Naive B cell (primary cell): Measurements from ENCODE around the gene CHST11. TPM values are rescaled to one million over a fixed set of nuclear protein-coding genes. Genes with fewer than 3 reads are reported as not detected.

Experiments used
- ATAC-seq, 2 donors: fragments of 150-1000 bp; cut with Tn5 transposase; 2 replicates each; pipeline ENCODE4 v1.10.0; 2021; ENCODE audit warnings: low read depth in 2 of 2, mild to moderate bottlenecking in 2 of 2, moderate library complexity in 2 of 2
- DNase-seq: peaks from one replicate; pipeline ENCODE4 v3.0.0; 2022
- H3K27ac Mint-ChIP-seq, 6 donors: one replicate each; pipeline ENCODE4 v1.8.0; 2020 to 2022; ENCODE audit warnings: mild to moderate bottlenecking in 6 of 6, mixed read lengths in 6 of 6, moderate library complexity in 5 of 6, inconsistent platforms in 2 of 6
- H3K27me3 Mint-ChIP-seq, 3 donors: one replicate each; pipeline ENCODE4 v1.8.0; 2021 to 2022; ENCODE audit warnings: mixed read lengths in 3 of 3, mild to moderate bottlenecking in 1 of 3
- H3K36me3 Mint-ChIP-seq, 2 donors: one replicate each; pipeline ENCODE4 v1.8.0; 2020 to 2022; ENCODE audit warnings: mixed read lengths in 2 of 2, inconsistent platforms in 1 of 2, mild to moderate bottlenecking in 1 of 2
- H3K4me1 Mint-ChIP-seq, 3 donors: one replicate each; pipeline ENCODE4 v1.8.0; 2020 to 2022; ENCODE audit warnings: mixed read lengths in 3 of 3, inconsistent platforms in 1 of 3, mild to moderate bottlenecking in 1 of 3, moderate library complexity in 1 of 3
- H3K4me3 Mint-ChIP-seq, 8 donors: one replicate each; pipeline ENCODE4 v1.8.0; 2020 to 2022; ENCODE audit warnings: mild to moderate bottlenecking in 8 of 8, mixed read lengths in 8 of 8, moderate library complexity in 8 of 8, inconsistent platforms in 2 of 8
- H3K9me3 Mint-ChIP-seq, 7 donors: one replicate each; pipeline ENCODE4 v1.8.0; 2020 to 2022; ENCODE audit warnings: mixed read lengths in 7 of 7, mild to moderate bottlenecking in 5 of 7, inconsistent platforms in 2 of 7, moderate library complexity in 1 of 7
- polyA plus RNA-seq, 6 donors: library from polyadenylated mRNA; unstranded; fragments of 300-500 nt; fragmentation: Illumina TruSeq; gene quantifications; one replicate each; pipeline ENCODE4 v1.2.3, GENCODE V29; 2021; ENCODE audit warnings: low read depth in 6 of 6

CHST11 gene
- polyA plus RNA-seq, 6 donors from 2014 or later, result 39.8 to 63.6 (median 58.6) TPM

- ATAC-seq, result no peak
- H3K4me1 Mint-ChIP-seq, result peaks cover 72 to 97% (median 86%) of the 10 kb centered on the region in 3 donors
- DNase-seq, result no peak
- H3K4me3 Mint-ChIP-seq, result peak overlapping the region in 3 of 8 donors; percentile 22 to 66 (median 44)
- no peaks in the 10 kb centered on the region for H3K27me3 Mint-ChIP-seq
- H3K36me3 Mint-ChIP-seq, result no peaks in the 10 kb centered on the region
- peak overlapping the region in 4 of 6 donors; percentile 78 to 87 (median 83) for H3K27ac Mint-ChIP-seq
- H3K9me3 Mint-ChIP-seq, result no peaks in the 10 kb centered on the region
Measured at GRCh38 chr12:104598342-104599271, 141.9 kb downstream of the CHST11 start.

GRCh38 chr12:104599272-104600035 is 142.7 kb downstream of the CHST11 start:
- ATAC-seq, result no peak
- Mint-ChIP-seq H3K27me3 (no peaks in the 10 kb centered on the region), H3K4me1 (peaks cover 75 to 98% (median 88%) of the 10 kb centered on the region in 3 donors), H3K27ac (peak overlapping the region in 5 of 6 donors; percentile 14 to 91 (median 72)), H3K9me3 (no peaks in the 10 kb centered on the region), H3K4me3 (peak overlapping the region in 2 of 8 donors; percentile 32 to 57), H3K36me3 (no peaks in the 10 kb centered on the region)
- DNase-seq, result no peak

DNA sequence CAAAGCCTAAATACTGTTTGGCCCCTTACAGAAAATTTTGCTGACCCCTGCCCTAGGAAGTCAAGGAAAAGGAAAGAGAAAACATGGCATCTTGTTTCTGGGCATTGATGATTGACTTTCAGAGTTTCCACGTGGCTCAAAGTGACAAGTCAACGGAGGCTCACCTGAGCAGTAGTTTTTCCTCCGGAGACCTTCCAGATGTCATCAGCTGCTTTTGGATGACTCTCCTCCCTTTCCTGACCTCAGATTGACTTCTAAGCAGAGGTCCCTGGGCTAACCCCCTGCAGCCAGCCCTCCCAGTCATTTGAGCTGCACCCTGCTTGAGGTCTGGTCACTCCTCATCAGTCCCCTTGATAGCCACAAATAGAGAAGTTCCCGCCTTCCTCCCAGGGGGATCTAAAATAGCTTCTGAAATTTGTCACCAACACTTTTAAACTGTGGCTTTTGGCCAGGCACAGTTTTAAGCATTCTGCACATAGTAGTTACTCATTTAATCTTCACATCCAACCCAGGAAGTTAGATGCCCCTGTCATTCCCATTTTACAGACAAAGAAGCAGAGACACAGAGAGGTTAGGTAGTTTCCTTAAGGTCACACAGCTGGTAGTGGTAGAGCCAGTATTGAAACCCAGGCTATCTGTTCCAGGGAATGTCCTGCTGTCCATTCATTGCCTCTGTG is 143.4 kb downstream of the CHST11 start:
- Mint-ChIP-seq H3K9me3 (no peaks in the 10 kb centered on the region), H3K36me3 (no peaks in the 10 kb centered on the region), H3K4me1 (peaks cover 78 to 97% (median 86%) of the 10 kb centered on the region in 3 donors), H3K27ac (peak overlapping the region; percentile 26 to 91 (median 70)), H3K4me3 (peak overlapping the region in 3 of 8 donors; percentile 20 to 32 (median 29)), H3K27me3 (no peaks in the 10 kb centered on the region)
- ATAC-seq, result no peak
- no peak for DNase-seq

GRCh38 chr12:104600790-104601739 is 144.3 kb downstream of the CHST11 start:
- H3K4me1 Mint-ChIP-seq, result peaks cover 76 to 94% (median 77%) of the 10 kb centered on the region in 3 donors
- no peaks in the 10 kb centered on the region for H3K9me3 Mint-ChIP-seq
- peak overlapping the region in 4 of 8 donors; percentile 9 to 41 (median 17) for H3K4me3 Mint-ChIP-seq
- no peaks in the 10 kb centered on the region for H3K36me3 Mint-ChIP-seq
- ATAC-seq, result no peak
- no peak for DNase-seq
- no peaks in the 10 kb centered on the region for H3K27me3 Mint-ChIP-seq
- peak overlapping the region; percentile 59 to 93 (median 86) for H3K27ac Mint-ChIP-seq

- no peaks in the 10 kb centered on the region for H3K27me3 Mint-ChIP-seq
- H3K9me3 Mint-ChIP-seq, result no peaks in the 10 kb centered on the region
- ATAC-seq, result no peak
- H3K27ac Mint-ChIP-seq, result peak overlapping the region in 4 of 6 donors; percentile 47 to 80 (median 68)
- peak overlapping the region in 1 of 8 donors; percentile 25 for H3K4me3 Mint-ChIP-seq
- H3K4me1 Mint-ChIP-seq, result peaks cover 68 to 89% (median 71%) of the 10 kb centered on the region in 3 donors
- no peak for DNase-seq
- peaks cover 4 to 6% of the 10 kb centered on the region in 2 donors for H3K36me3 Mint-ChIP-seq
Measured at GRCh38 chr12:104602406-104602805, 145.7 kb downstream of the CHST11 start.

DNA sequence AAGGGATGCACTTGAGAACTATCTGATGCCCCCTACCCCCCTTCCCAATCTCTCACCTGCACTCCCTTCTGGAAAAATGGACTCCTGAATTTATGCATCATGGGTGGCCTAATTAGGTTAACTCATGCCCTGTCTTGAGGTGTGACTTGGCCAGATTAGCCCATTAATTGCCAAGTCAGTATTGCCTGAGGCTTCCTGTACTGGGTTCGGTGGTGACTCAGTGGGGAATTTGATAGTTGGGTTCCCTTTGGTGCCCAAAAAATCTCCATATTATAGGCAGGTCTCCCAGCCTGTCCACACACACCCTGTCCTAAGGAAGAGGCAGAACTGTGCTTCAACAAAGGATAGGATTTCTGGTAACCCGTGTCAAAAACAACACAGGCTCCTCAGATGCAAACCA is 146.1 kb downstream of the CHST11 start:
- H3K36me3 Mint-ChIP-seq, result peaks cover 6 to 10% of the 10 kb centered on the region in 2 donors
- no peaks in the 10 kb centered on the region for H3K9me3 Mint-ChIP-seq
- DNase-seq (no peak), ATAC-seq (no peak)
- peak overlapping the region in 4 of 6 donors; percentile 61 to 97 (median 82) for H3K27ac Mint-ChIP-seq
- H3K27me3 Mint-ChIP-seq, result no peaks in the 10 kb centered on the region
- H3K4me1 Mint-ChIP-seq, result peaks cover 66 to 89% (median 71%) of the 10 kb centered on the region in 3 donors
- H3K4me3 Mint-ChIP-seq, result peak overlapping the region in 1 of 8 donors; percentile 7

DNA sequence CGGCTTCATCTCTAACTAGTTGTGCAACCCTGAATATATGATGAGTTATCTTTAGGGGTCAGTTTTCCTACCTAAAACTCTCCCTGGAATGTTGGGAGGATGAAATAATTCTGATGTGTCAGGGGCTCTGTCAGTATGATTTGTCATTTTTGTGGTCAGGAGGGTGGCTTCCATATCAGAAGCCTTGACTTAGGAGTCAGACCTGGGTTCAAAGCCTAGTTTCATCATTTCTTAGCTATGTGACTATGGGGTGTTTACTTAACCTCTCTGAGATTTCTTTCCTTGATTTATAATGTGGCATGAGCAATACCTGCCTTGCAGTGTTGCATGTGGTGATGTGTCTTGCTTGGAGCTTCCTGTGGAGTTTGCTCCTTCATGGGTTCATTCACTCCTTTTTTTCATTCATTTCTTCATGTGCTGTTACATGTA is 146.8 kb downstream of the CHST11 start:
- Mint-ChIP-seq H3K27me3 (no peaks in the 10 kb centered on the region), H3K36me3 (peaks cover 6 to 10% of the 10 kb centered on the region in 2 donors), H3K27ac (peak overlapping the region; percentile 94 to 98 (median 96)), H3K4me3 (peak overlapping the region in 3 of 8 donors; percentile 56 to 82 (median 80)), H3K4me1 (peaks cover 63 to 89% (median 69%) of the 10 kb centered on the region in 3 donors), H3K9me3 (no peaks in the 10 kb centered on the region)
- DNase-seq (no peak), ATAC-seq (no peak)

- peak; percentile 73 for DNase-seq
- peak; percentile 96 for ATAC-seq
- H3K4me1 Mint-ChIP-seq, result peaks cover 66 to 87% (median 73%) of the 10 kb centered on the region in 3 donors
- H3K27ac Mint-ChIP-seq, result peak overlapping the region; percentile 94 to 98 (median 96)
- peaks cover 6 to 10% of the 10 kb centered on the region in 2 donors for H3K36me3 Mint-ChIP-seq
- H3K27me3 Mint-ChIP-seq, result no peaks in the 10 kb centered on the region
- H3K9me3 Mint-ChIP-seq, result no peaks in the 10 kb centered on the region
- H3K4me3 Mint-ChIP-seq, result peak overlapping the region in 7 of 8 donors; percentile 56 to 84 (median 80)
Measured at GRCh38 chr12:104604070-104604994, 147.6 kb downstream of the CHST11 start.

- peak overlapping the region in 6 of 8 donors; percentile 56 to 84 (median 76) for H3K4me3 Mint-ChIP-seq
- H3K27me3 Mint-ChIP-seq, result no peaks in the 10 kb centered on the region
Measured at GRCh38 chr12:104604995-104605675, 148.4 kb downstream of the CHST11 start.

DNA sequence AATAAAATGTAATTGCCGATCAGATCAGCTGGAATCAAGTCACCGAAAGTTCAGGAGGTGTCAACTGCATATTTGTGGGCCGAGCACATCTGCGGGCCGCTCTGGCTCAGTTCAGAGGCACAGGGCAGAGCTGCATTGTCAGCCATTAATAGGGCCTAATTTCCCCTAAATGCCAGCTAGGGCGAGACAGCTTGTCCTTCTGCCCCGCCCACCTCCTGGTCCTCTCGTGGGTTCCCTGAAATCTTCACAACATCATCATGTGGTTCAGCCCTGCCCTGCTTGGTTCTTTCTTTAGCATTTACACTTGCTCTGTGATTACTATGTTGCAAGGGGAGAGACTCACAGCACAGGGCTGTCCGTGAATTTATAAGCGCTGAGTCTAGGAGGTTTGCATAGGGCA is 148.9 kb downstream of the CHST11 start:
- no peaks in the 10 kb centered on the region for H3K9me3 Mint-ChIP-seq
- H3K27ac Mint-ChIP-seq, result peak overlapping the region in 5 of 6 donors; percentile 66 to 94 (median 89)
- no peaks in the 10 kb centered on the region for H3K27me3 Mint-ChIP-seq
- H3K4me3 Mint-ChIP-seq, result peak overlapping the region in 2 of 8 donors; percentile 43 to 71
- peaks cover 6 to 10% of the 10 kb centered on the region in 2 donors for H3K36me3 Mint-ChIP-seq
- DNase-seq (no peak), ATAC-seq (no peak)
- H3K4me1 Mint-ChIP-seq, result peaks cover 58 to 83% (median 60%) of the 10 kb centered on the region in 3 donors

More at GRCh38 chr12:104604995-104605675, 148.4 kb downstream of the CHST11 start:
- no peak for ATAC-seq
- Mint-ChIP-seq H3K4me1 (peaks cover 64 to 86% (median 66%) of the 10 kb centered on the region in 3 donors), H3K9me3 (no peaks in the 10 kb centered on the region), H3K27ac (peak overlapping the region; percentile 81 to 98 (median 95)), H3K36me3 (peaks cover 6 to 10% of the 10 kb centered on the region in 2 donors)
- DNase-seq, result no peak
